K562 (cell line): ENCODE measurements around the gene MARCHF3. TPM values are rescaled to one million over a fixed set of nuclear protein-coding genes. Genes with fewer than 3 reads are reported as not detected.

ENCODE experiments used
- CHD2 ChIP-seq: IDR thresholded peaks from 2 replicates; pipeline ENCODE4 v1.6.1; 2011; ENCODE audit warnings: low read depth, low read length
- CREB3L1 ChIP-seq: fragments of 450-650 bp; IDR thresholded peaks from 2 replicates; pipeline ENCODE4 v1.6.1; 2014; ENCODE audit warnings: low read depth, mild to moderate bottlenecking, moderate library complexity, borderline replicate concordance
- CREM ChIP-seq: IDR thresholded peaks from 2 replicates; pipeline ENCODE4 v1.6.1; 2014; ENCODE audit warnings: antibody characterized with exemption, low read depth
- LCOR ChIP-seq: sonication (generic); formaldehyde crosslinking; IDR thresholded peaks from 2 replicates; pipeline ENCODE4 v1.8.0; 2022; ENCODE audit warnings: mild to moderate bottlenecking, missing genetic modification reagents
- MITF ChIP-seq: IDR thresholded peaks from 2 replicates; pipeline ENCODE4 v1.6.1; 2014; ENCODE audit warnings: antibody characterized with exemption
- MTA3 ChIP-seq: fragments of 450-650 bp; formaldehyde crosslinking; IDR thresholded peaks from 2 replicates; pipeline ENCODE4 v1.6.1; 2017; ENCODE audit warnings: mild to moderate bottlenecking, borderline replicate concordance
- NONO ChIP-seq, 2 experiments: fragments of 200-400 bp in 1 of 2; fragments of 450-650 bp in 1 of 2; formaldehyde crosslinking in 1 of 2; IDR thresholded peaks; 2 replicates each; pipeline ENCODE4 v1.6.1; 2017; ENCODE audit warnings: low read depth in 2 of 2, mild to moderate bottlenecking in 2 of 2, moderate library complexity in 2 of 2, low read length in 1 of 2
- NR4A1 ChIP-seq, 2 experiments: fragments of 250-450 bp in 1 of 2; fragments of 450-650 bp in 1 of 2; sonication (Bioruptor Pico) in 1 of 2; IDR thresholded peaks; 2 replicates each; pipeline versions ENCODE4 v1.4.0 to v1.6.1; 2016 to 2020; ENCODE audit warnings: mild to moderate bottlenecking in 2 of 2, missing compliant biosample characterization in 1 of 2, missing genetic modification characterization in 1 of 2, moderate library complexity in 1 of 2
- OTX1 ChIP-seq: fragments of 450-650 bp; formaldehyde crosslinking; IDR thresholded peaks from 2 replicates; pipeline ENCODE4 v1.4.0; 2022; ENCODE audit warnings: mild to moderate bottlenecking
- RFX1 ChIP-seq: fragments of 450-650 bp; IDR thresholded peaks from 2 replicates; pipeline ENCODE4 v1.6.1; 2016; ENCODE audit warnings: mild to moderate bottlenecking, moderate library complexity
- SMARCA4 ChIP-seq: fragments of 450-650 bp; IDR thresholded peaks from 2 replicates; pipeline ENCODE4 v1.6.1; 2016
- SREBF1 ChIP-seq: fragments of 150-350 bp; IDR thresholded peaks from 2 replicates; pipeline ENCODE4 v1.6.1; 2014; ENCODE audit warnings: antibody characterized with exemption, low read depth, low read length, borderline replicate concordance
- TCF3 ChIP-seq: sonication (generic); formaldehyde crosslinking; IDR thresholded peaks from 2 replicates; pipeline ENCODE4 v1.4.0; 2020; ENCODE audit warnings: mild to moderate bottlenecking, missing genetic modification reagents
- USF2 ChIP-seq: sonication (generic); formaldehyde crosslinking; IDR thresholded peaks from 2 replicates; pipeline ENCODE4 v1.5.0; 2020; ENCODE audit warnings: missing genetic modification reagents
- ZKSCAN8 ChIP-seq: fragments of 200-800 bp; sonication (Bioruptor generic); IDR thresholded peaks from 2 replicates; pipeline ENCODE4 v1.6.1; 2016; ENCODE audit warnings: missing genetic modification characterization, missing compliant biosample characterization
- ZNF184 ChIP-seq: sonication (generic); formaldehyde crosslinking; IDR thresholded peaks from 2 replicates; pipeline ENCODE4 v1.5.0; 2020; ENCODE audit warnings: missing genetic modification reagents
- ZNF253 ChIP-seq: fragments of 250-450 bp; sonication (Bioruptor Pico); conservative IDR thresholded peaks from 2 replicates; pipeline ENCODE4 v1.6.1; 2021; ENCODE audit warnings: mild to moderate bottlenecking
- ZNF561 ChIP-seq: fragments of 450-650 bp; formaldehyde crosslinking; conservative IDR thresholded peaks from 2 replicates; pipeline ENCODE4 v1.4.0; 2020; ENCODE audit warnings: mild to moderate bottlenecking, moderate library complexity
- ZNF592 ChIP-seq: fragments of 450-650 bp; IDR thresholded peaks from 2 replicates; pipeline ENCODE4 v1.6.1; 2017; ENCODE audit warnings: antibody characterized with exemption, mild to moderate bottlenecking
- ZNF766 ChIP-seq: fragments of 200-800 bp; sonication (Bioruptor generic); conservative IDR thresholded peaks from 2 replicates; pipeline ENCODE4 v1.6.1; 2016; ENCODE audit warnings: missing genetic modification characterization, missing compliant biosample characterization
- polyA plus RNA-seq, 8 experiments: library from polyadenylated mRNA; depleted of rRNA in 4 of 8; stranded (reverse) in 5 of 8; unstranded in 3 of 8; fragments of >200 nt; fragmentation: Nextera tagmentation in 2 of 8; fragmentation: Illumina TruSeq in 1 of 8; extraction: Ambion mirVana in 2 of 8; extraction: Trizol in 1 of 8; gene quantifications; 2 replicates each; pipeline versions ENCODE4 v1.2.1 to v1.2.3, GENCODE V29; 2011 to 2014; ENCODE audit warnings: inconsistent platforms in 1 of 8, missing spikeins in 1 of 8
- total RNA-seq, 7 experiments: library from RNA; depleted of rRNA in 6 of 7; stranded (reverse); fragments of >200 nt in 6 of 7; fragmentation: Illumina TruSeq in 2 of 7; extraction: Trizol in 2 of 7; gene quantifications; 2 replicates each; pipeline versions ENCODE4 v1.2.1 to v1.2.3, GENCODE V29; 2011 to 2021; ENCODE audit warnings: low replicate concordance in 1 of 7

MARCHF3 gene
- total and polyA plus RNA-seq, 9 of the 15 experiments (the other 6 are each of a cell fraction or from before 2014, with no cell fraction given): 5.6 to 37.4 (median 16.5) TPM

GRCh38 chr5:126972062-126972895, 58.1 kb downstream of the MARCHF3 start (continued):
- TF ChIP-seq USF2 (CRISPR knock-in tag) (peak; percentile 33; the same call in 1 of the 2 replicates), LCOR (CRISPR knock-in tag) (0 out of 2 replicates have a peak, but pooled peaks have one; percentile 46), ZNF253 (CRISPR knock-in tag) (no peak), NR4A1 (CRISPR knock-in tag; IDR thresholded peaks at IDR 0.05) (no peak), NR4A1 (tag; IDR thresholded peaks at IDR 0.05) (peak; percentile 87), ZNF592 (peak; percentile 97), CHD2 (no peak), ZKSCAN8 (peak; percentile 60; the same call in 1 of the 2 replicates), ZNF184 (CRISPR knock-in tag) (no peak), OTX1 (peak; percentile 17; the same call in 1 of the 2 replicates), CREM (peak; percentile 66; the same call in 1 of the 2 replicates), SMARCA4 (peak; percentile 83), MTA3 (peak; percentile 43; the same call in 1 of the 2 replicates), TCF3 (CRISPR knock-in tag) (peak; percentile 32; the same call in 1 of the 2 replicates), RFX1 (no peak), CREB3L1 (peak; percentile 33; the same call in 1 of the 2 replicates), SREBF1 (no peak), ZNF766 (CRISPR knock-in tag) (peak; percentile 62; the same call in 1 of the 2 replicates), MITF (peak; percentile 85), NONO (IDR thresholded peaks at IDR 0.05; ENCODE audit: low read depth in 2 of 2, low read length in 1 of 2) (no peak), ZNF561 (CRISPR knock-in tag) (no peak)
